A549 (cell line): Measurements from ENCODE around the gene TBC1D1. TPM values are rescaled to one million over a fixed set of nuclear protein-coding genes. Genes with fewer than 3 reads are reported as not detected.

Experiments
- ATAC-seq, 2 experiments: fragments of 200-7000 bp in 1 of 2; fragments of >200 bp in 1 of 2; cut with Nextera tagmentation in 1 of 2; cut with Tn5 transposase in 1 of 2; 3 replicates each; pipeline versions ENCODE4 v1.8.0 to v1.9.1; 2018 to 2020; ENCODE audit warnings: mild to moderate bottlenecking in 1 of 2, moderate library complexity in 1 of 2
- CTCF ChIA-PET: fragments of 300-600 bp; sonication (Branson Sonifier 250); formaldehyde crosslinking; extraction: SDS; loops from one replicate; lab custom pipeline; 2021; ENCODE audit warnings: antibody characterized with exemption, inconsistent platforms; lab: Yijun Ruan, JAX
- POLR2A ChIA-PET: fragments of 350-600 bp; formaldehyde crosslinking; extraction: SDS; loops from one replicate; lab custom pipeline; 2021; ENCODE audit warnings: antibody characterized with exemption, inconsistent platforms; lab: Yijun Ruan, JAX
- DNase-seq, 2 experiments: peaks; one replicate each; pipeline versions ENCODE4 v3.0.0 to v3.0.0-alpha.2; 2011 to 2016; ENCODE audit warnings: low read depth in 1 of 2, low spot score in 1 of 2
- FAIRE-seq: peaks from 2 replicates; lab custom pipeline; 2011; peaks lifted over from hg19 to GRCh38; lab: Jason Lieb, UNC
- H3K27ac ChIP-seq, 2 experiments: fragments of >200 bp; sonication (Bioruptor Twin); formaldehyde crosslinking; 3 replicates each; pipeline ENCODE4 v1.5.1; 2016 to 2017
- H3K4me1 ChIP-seq: fragments of >200 bp; sonication (Bioruptor Twin); formaldehyde crosslinking; 3 replicates; pipeline ENCODE4 v1.6.1; 2016
- H3K4me2 ChIP-seq: fragments of >200 bp; sonication (Bioruptor Twin); formaldehyde crosslinking; 3 replicates; pipeline ENCODE4 v1.6.1; 2016
- H3K4me3 ChIP-seq: fragments of >200 bp; sonication (Bioruptor Twin); formaldehyde crosslinking; 3 replicates; pipeline ENCODE4 v1.5.1; 2016
- H3K9me3 ChIP-seq: fragments of >200 bp; sonication (Bioruptor Twin); formaldehyde crosslinking; 3 replicates; pipeline ENCODE4 v1.6.1; 2016
- BCL3 ChIP-seq: fragments of >200 bp; sonication (Bioruptor Twin); formaldehyde crosslinking; IDR thresholded peaks from 3 replicates; pipeline ENCODE4 v1.6.1; 2016
- BHLHE40 ChIP-seq: IDR thresholded peaks from 2 replicates; pipeline ENCODE4 v1.6.1; 2012; ENCODE audit warnings: low read depth, low read length, inconsistent platforms
- CBX8 ChIP-seq: fragments of 200-600 bp; sonication (generic); IDR thresholded peaks from 2 replicates; pipeline ENCODE4 v1.6.1; 2016
- CEBPB ChIP-seq, 2 experiments: fragments of >200 bp in 1 of 2; sonication (Bioruptor Twin) in 1 of 2; formaldehyde crosslinking in 1 of 2; IDR thresholded peaks; 2 replicates each; pipeline ENCODE4 v1.6.1; 2012 to 2016
- CHD4 ChIP-seq: fragments of 200-600 bp; sonication (generic); IDR thresholded peaks from 2 replicates; pipeline ENCODE4 v1.6.1; 2016; ENCODE audit warnings: antibody characterized with exemption, mild to moderate bottlenecking, borderline replicate concordance
- FOSL2 ChIP-seq, 2 experiments: fragments of 450-650 bp in 1 of 2; fragments of >200 bp in 1 of 2; sonication (Bioruptor Twin) in 1 of 2; formaldehyde crosslinking; IDR thresholded peaks; 2 replicates each; pipeline versions ENCODE4 v1.5.0 to v1.6.1; 2016 to 2020; ENCODE audit warnings: mild to moderate bottlenecking in 1 of 2, moderate library complexity in 1 of 2
- HOXB13 ChIP-seq: fragments of 250-450 bp; sonication (Bioruptor Pico); IDR thresholded peaks from 2 replicates; pipeline ENCODE4 v1.5.0; 2020; ENCODE audit warnings: low read depth, mild to moderate bottlenecking, moderate library complexity
- HOXB5 ChIP-seq: fragments of 250-450 bp; sonication (Bioruptor Pico); IDR thresholded peaks from 2 replicates; pipeline ENCODE4 v1.5.0; 2020; ENCODE audit warnings: mild to moderate bottlenecking, moderate library complexity
- MAZ ChIP-seq: fragments of 150-350 bp; IDR thresholded peaks from 2 replicates; pipeline ENCODE4 v1.6.1; 2014; ENCODE audit warnings: antibody characterized with exemption, low read depth, low read length, borderline replicate concordance
- MYC ChIP-seq: IDR thresholded peaks from 2 replicates; pipeline ENCODE4 v1.6.1; 2012; ENCODE audit warnings: mild to moderate bottlenecking, inconsistent platforms, low read length, improper control_type of control experiment, borderline replicate concordance
- NFE2L2 ChIP-seq: fragments of 150-350 bp; conservative IDR thresholded peaks from 2 replicates; pipeline ENCODE4 v1.6.1; 2014; ENCODE audit warnings: low read length
- NPAS2 ChIP-seq: fragments of 250-450 bp; sonication (Bioruptor Pico); IDR thresholded peaks from 2 replicates; pipeline ENCODE4 v1.8.0; 2022; ENCODE audit warnings: mild to moderate bottlenecking, moderate library complexity, borderline replicate concordance
- RARB ChIP-seq: fragments of 250-450 bp; sonication (Bioruptor Pico); IDR thresholded peaks from 2 replicates; pipeline ENCODE4 v1.8.0; 2021; ENCODE audit warnings: mild to moderate bottlenecking, moderate library complexity
- RFX5 ChIP-seq: fragments of 450-650 bp; IDR thresholded peaks from 2 replicates; pipeline ENCODE4 v1.7.1; 2014; ENCODE audit warnings: antibody characterized with exemption, mild to moderate bottlenecking, moderate library complexity
- RNF2 ChIP-seq: fragments of 200-600 bp; sonication (generic); IDR thresholded peaks from 2 replicates; pipeline ENCODE4 v1.6.1; 2016; ENCODE audit warnings: low read depth, mild to moderate bottlenecking, antibody characterized with exemption, moderate library complexity, borderline replicate concordance
- SMC3 ChIP-seq: fragments of >200 bp; sonication (Bioruptor Twin); formaldehyde crosslinking; IDR thresholded peaks from 3 replicates; pipeline ENCODE4 v1.6.1; 2018; ENCODE audit warnings: inconsistent platforms
- TFCP2L1 ChIP-seq: fragments of 250-450 bp; sonication (Bioruptor Pico); IDR thresholded peaks from 2 replicates; pipeline ENCODE4 v1.5.0; 2021; ENCODE audit warnings: mild to moderate bottlenecking
- TP53 ChIP-seq: fragments of 250-450 bp; sonication (Bioruptor Pico); IDR thresholded peaks from 2 replicates; pipeline ENCODE4 v1.5.0; 2021; ENCODE audit warnings: mild to moderate bottlenecking, moderate library complexity
- WGBS: methylation state at CpG from one replicate; pipeline ENCODE4 v1.1.6; 2017; ENCODE audit errors: missing lambda C conversion rate; 5-methylcytosine and 5-hydroxymethylcytosine counted together
- polyA plus RNA-seq, 4 experiments: library from polyadenylated mRNA; depleted of rRNA in 3 of 4; stranded (reverse); fragments of >200 nt; fragmentation: RNase III in 1 of 4; extraction: RNeasy Plus Mini Kit Qiagen cat#74134 plus additional on column Dnase treatment in 1 of 4; gene quantifications; 2 replicates in 3 of 4; 3 replicates in 1 of 4; pipeline ENCODE4 v1.2.3, GENCODE V29; 2011 to 2017
- TF ChIP-seq, protein P1 (sequence below): fragments of 250-450 bp; sonication (Bioruptor Pico); IDR thresholded peaks from 2 replicates; pipeline ENCODE4 v1.5.0; 2020; ENCODE audit warnings: low read depth, mild to moderate bottlenecking, moderate library complexity

The TBC1D1 gene
- polyA plus RNA-seq, 2 of the 4 experiments (the other 2 are of a cell fraction) = 26.5 to 28.5 TPM

GRCh38 chr4:37999000-37999716, 108.3 kb downstream of the TBC1D1 start:
- H3K9me3 ChIP-seq = no peaks in the 10 kb centered on the region
- no peaks in the 10 kb centered on the region for H3K4me1 ChIP-seq
- no peak for ATAC-seq
- no peak for FAIRE-seq
- no peak for TF ChIP-seq CBX8
- WGBS = 81% methylated on average over 11 of the region's 12 CpGs
- no peak overlapping the region for H3K4me2 ChIP-seq
- no peak for DNase-seq
- CTCF ChIA-PET = no interaction called here
- POLR2A ChIA-PET = no interaction called here
- no peak overlapping the region for H3K4me3 ChIP-seq
- no peak overlapping the region for H3K27ac ChIP-seq

- ATAC-seq (no peak), DNase-seq (no peak), FAIRE-seq (no peak)
- ChIA-PET POLR2A (no interaction called here), CTCF (no interaction called here)
- no peaks in the 10 kb centered on the region for H3K9me3 ChIP-seq
- H3K27ac ChIP-seq = no peak overlapping the region
- WGBS = 91% methylated on average over 3 of the region's 3 CpGs
- TF ChIP-seq CEBPB (IDR thresholded peaks at IDR 0.05) (no peak), TFCP2L1 (CRISPR knock-in tag) (no peak), RARB (CRISPR knock-in tag) (no peak), HOXB13 (no peak), NFE2L2 (no peak), CHD4 (no peak), BCL3 (no peak), MAZ (no peak)
- TF ChIP-seq, protein P1, sequence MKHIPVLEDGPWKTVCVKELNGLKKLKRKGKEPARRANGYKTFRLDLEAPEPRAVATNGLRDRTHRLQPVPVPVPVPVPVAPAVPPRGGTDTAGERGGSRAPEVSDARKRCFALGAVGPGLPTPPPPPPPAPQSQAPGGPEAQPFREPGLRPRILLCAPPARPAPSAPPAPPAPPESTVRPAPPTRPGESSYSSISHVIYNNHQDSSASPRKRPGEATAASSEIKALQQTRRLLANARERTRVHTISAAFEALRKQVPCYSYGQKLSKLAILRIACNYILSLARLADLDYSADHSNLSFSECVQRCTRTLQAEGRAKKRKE (CRISPR knock-in tag) = no peak
- no peak overlapping the region for H3K4me3 ChIP-seq
- no peaks in the 10 kb centered on the region for H3K4me1 ChIP-seq
- H3K4me2 ChIP-seq = no peak overlapping the region
Observed at GRCh38 chr4:37999965-38000364, 109.1 kb downstream of the TBC1D1 start.

GRCh38 chr4:38001927-38002326, 111.0 kb downstream of the TBC1D1 start:
- Histone ChIP-seq H3K27ac (no peak overlapping the region), H3K9me3 (no peaks in the 10 kb centered on the region), H3K4me3 (no peak overlapping the region), H3K4me1 (no peaks in the 10 kb centered on the region), H3K4me2 (no peak overlapping the region)
- POLR2A ChIA-PET = no interaction called here
- TF ChIP-seq RFX5 (no peak), FOSL2 (IDR thresholded peaks at IDR 0.05) (no peak), FOSL2 (CRISPR knock-in tag; IDR thresholded peaks at IDR 0.05) (no peak), MYC (no peak), RNF2 (no peak), TP53 (no peak), BHLHE40 (no peak), NPAS2 (no peak), HOXB5 (CRISPR knock-in tag) (no peak), SMC3 (no peak)
- TF ChIP-seq, protein P1 (CRISPR knock-in tag) = no peak
- CTCF ChIA-PET = no interaction called here
- FAIRE-seq (no peak), DNase-seq (no peak), ATAC-seq (no peak)
- 71% methylated on average over 3 of the region's 3 CpGs for WGBS
